ENCODE results near the gene RIMOC1. TPM values are rescaled to one million over a fixed set of nuclear protein-coding genes. Genes with fewer than 3 reads are reported as not detected.

Gene RIMOC1
- total and polyA plus RNA-seq, 2 donors from 2014 or later, result 6.5 to 28.9 TPM

GRCh38 chr5:41869151-41869723 is 34.9 kb upstream of the RIMOC1 start:
- Histone ChIP-seq H3K4me1 (ENCODE audit: control insufficient read depth in 2 of 3, insufficient read depth in 2 of 3, low read depth in 1 of 3, low read length in 3 of 3) (peaks cover 5 to 7% (median 6%) of the 10 kb centered on the region in 3 donors), H3K9me3 (ENCODE audit: control insufficient read depth in 2 of 3, insufficient read depth in 1 of 3, low read length in 3 of 3) (no peaks in the 10 kb centered on the region), H3K36me3 (ENCODE audit: control insufficient read depth in 2 of 3, insufficient read depth in 3 of 3, low read length in 3 of 3) (no peaks in the 10 kb centered on the region), H3K27me3 (ENCODE audit: control insufficient read depth, insufficient read depth, low read length) (no peaks in the 10 kb centered on the region), H3K9ac (ENCODE audit: low read length in 3 of 3) (peak overlapping the region; percentile 14 to 81 (median 58)), H3K4me3 (ENCODE audit: low read length in 3 of 3) (peak overlapping the region; percentile 52 to 83 (median 71)), H3K27ac (ENCODE audit: low read depth in 2 of 2, low read length in 2 of 2) (peak overlapping the region; percentile 2 to 75)
- no peak for TF ChIP-seq CTCF (IDR thresholded peaks at IDR 0.05; ENCODE audit: borderline replicate concordance, extremely low read depth, insufficient read depth)
- intact Hi-C loops (cut with DNase I), result no loop called here
- FAIRE-seq (no peak), DNase-seq (peak; percentile 49 to 72 (median 65))

GRCh38 chr5:41869724-41870626 is 34.2 kb upstream of the RIMOC1 start, which contains the start of gene OXCT1:
OXCT1 (minus strand) TSS chr5:41870425; CDS start chr5:41870358, 67 bp downstream.
- Histone ChIP-seq H3K27ac (ENCODE audit: low read depth in 2 of 2, low read length in 2 of 2) (peak within 1 kb of the TSS; percentile 75 to 76), H3K4me1 (ENCODE audit: control insufficient read depth in 2 of 3, insufficient read depth in 2 of 3, low read depth in 1 of 3, low read length in 3 of 3) (peaks cover 5 to 7% (median 6%) of the 10 kb centered on the region in 3 donors), H3K36me3 (ENCODE audit: control insufficient read depth in 2 of 3, insufficient read depth in 3 of 3, low read length in 3 of 3) (no peaks in the 10 kb centered on the region), H3K4me3 (ENCODE audit: low read length in 3 of 3) (peak within 1 kb of the TSS; percentile 52 to 83 (median 71)), H3K27me3 (ENCODE audit: control insufficient read depth, insufficient read depth, low read length) (no peaks in the 10 kb centered on the region), H3K9ac (ENCODE audit: low read length in 3 of 3) (peak within 1 kb of the TSS; percentile 14 to 81 (median 81)), H3K9me3 (ENCODE audit: control insufficient read depth in 2 of 3, insufficient read depth in 1 of 3, low read length in 3 of 3) (no peaks in the 10 kb centered on the region)
- no peak for TF ChIP-seq CTCF (IDR thresholded peaks at IDR 0.05; ENCODE audit: borderline replicate concordance, extremely low read depth, insufficient read depth)
- DNase-seq (peak; percentile 79 to 94 (median 89)), FAIRE-seq (no peak)
- intact Hi-C loops (cut with DNase I), result no loop called here

- H3K9ac ChIP-seq (ENCODE audit: low read length in 3 of 3), result peak overlapping the region in 2 of 3 donors; percentile 81
- intact Hi-C loops (cut with DNase I), result no loop called here
- DNase-seq (no peak), FAIRE-seq (no peak)
- H3K4me1 ChIP-seq (ENCODE audit: control insufficient read depth in 2 of 3, insufficient read depth in 2 of 3, low read depth in 1 of 3, low read length in 3 of 3), result peaks cover 5 to 7% (median 6%) of the 10 kb centered on the region in 3 donors
- H3K27me3 ChIP-seq (ENCODE audit: control insufficient read depth, insufficient read depth, low read length), result no peaks in the 10 kb centered on the region
- H3K9me3 ChIP-seq (ENCODE audit: control insufficient read depth in 2 of 3, insufficient read depth in 1 of 3, low read length in 3 of 3), result no peaks in the 10 kb centered on the region
- H3K27ac ChIP-seq (ENCODE audit: low read depth in 2 of 2, low read length in 2 of 2), result peak overlapping the region; percentile 75 to 76
- peak overlapping the region; percentile 52 to 83 (median 71) for H3K4me3 ChIP-seq (ENCODE audit: low read length in 3 of 3)
- H3K36me3 ChIP-seq (ENCODE audit: control insufficient read depth in 2 of 3, insufficient read depth in 3 of 3, low read length in 3 of 3), result no peaks in the 10 kb centered on the region
- TF ChIP-seq CTCF (IDR thresholded peaks at IDR 0.05; ENCODE audit: borderline replicate concordance, extremely low read depth, insufficient read depth), result no peak
Measured at GRCh38 chr5:41870627-41871048, 33.5 kb upstream of the RIMOC1 start.

Measured in kidney (tissue), 14 donors.